PFSK-1 (cell line): ENCODE measurements around the gene TRIM10.
A peak's percentile ranks its signal among the peaks of the same experiment; 100 is the strongest.

ENCODE experiments used
- FOXP2 ChIP-seq: optimal IDR thresholded peaks from 2 replicates; pipeline ENCODE3; 2011; ENCODE audit warnings: borderline replicate concordance, control low read depth, inconsistent platforms; ENCODE audit not compliant: insufficient read depth; ENCODE audit errors: extremely low read length, extremely low read depth
- POLR2AphosphoS5 ChIP-seq: IDR thresholded peaks from 2 replicates; pipeline ENCODE4 v1.6.1; 2012; ENCODE audit warnings: low read depth, mild to moderate bottlenecking, control low read depth, low read length, moderate library complexity
- SIN3A ChIP-seq: IDR thresholded peaks from 2 replicates; pipeline ENCODE4 v1.6.1; 2012; ENCODE audit warnings: mild to moderate bottlenecking, low read length, moderate library complexity, borderline replicate concordance; ENCODE audit not compliant: insufficient read depth
- TAF1 ChIP-seq: IDR thresholded peaks from 2 replicates; pipeline ENCODE4 v1.6.1; 2012; ENCODE audit warnings: low read length, control low read depth, borderline replicate concordance; ENCODE audit not compliant: insufficient read depth
- TF ChIP-seq, protein P1 (sequence below), 2 experiments: IDR thresholded peaks; 2 replicates each; pipeline versions ENCODE4 v1.6.1 to v1.8.0; 2011 to 2012; ENCODE audit warnings: low read depth in 2 of 2, low read length in 2 of 2, control low read depth in 1 of 2, inconsistent platforms in 1 of 2, mild to moderate bottlenecking in 1 of 2, moderate library complexity in 1 of 2; ENCODE audit not compliant: insufficient read depth in 1 of 2

Gene TRIM10

DNA sequence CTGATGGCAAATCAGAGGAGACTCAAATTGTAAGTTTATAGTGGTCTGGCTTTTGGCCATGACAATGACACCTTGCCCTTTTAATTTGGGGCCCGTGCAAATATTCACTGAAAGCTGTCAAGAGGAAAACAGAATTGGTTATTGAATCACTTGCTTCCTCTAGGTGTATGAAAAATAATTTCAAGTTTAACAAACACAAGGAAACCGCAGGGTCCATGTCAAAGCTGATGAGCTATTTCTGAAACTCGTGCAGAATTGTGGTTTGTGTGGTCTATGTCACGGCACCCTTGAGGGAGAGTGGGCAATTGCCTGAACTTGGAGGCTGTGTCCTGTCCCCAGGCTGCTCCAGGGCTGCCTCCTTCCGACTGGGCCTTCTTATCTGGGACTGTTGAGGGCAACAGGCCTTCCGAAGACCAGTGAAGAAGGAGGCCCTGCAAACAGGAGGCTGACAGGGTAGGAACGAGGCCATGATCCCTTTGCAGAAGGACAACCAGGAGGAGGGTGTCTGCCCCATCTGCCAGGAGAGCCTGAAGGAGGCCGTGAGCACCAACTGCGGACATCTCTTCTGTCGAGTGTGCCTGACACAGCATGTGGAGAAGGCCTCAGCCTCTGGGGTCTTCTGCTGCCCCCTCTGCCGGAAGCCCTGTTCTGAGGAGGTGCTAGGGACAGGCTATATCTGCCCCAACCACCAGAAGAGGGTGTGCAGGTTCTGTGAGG lies 24.3 kb downstream of the TRIM10 start:
- TF ChIP-seq, protein P1, sequence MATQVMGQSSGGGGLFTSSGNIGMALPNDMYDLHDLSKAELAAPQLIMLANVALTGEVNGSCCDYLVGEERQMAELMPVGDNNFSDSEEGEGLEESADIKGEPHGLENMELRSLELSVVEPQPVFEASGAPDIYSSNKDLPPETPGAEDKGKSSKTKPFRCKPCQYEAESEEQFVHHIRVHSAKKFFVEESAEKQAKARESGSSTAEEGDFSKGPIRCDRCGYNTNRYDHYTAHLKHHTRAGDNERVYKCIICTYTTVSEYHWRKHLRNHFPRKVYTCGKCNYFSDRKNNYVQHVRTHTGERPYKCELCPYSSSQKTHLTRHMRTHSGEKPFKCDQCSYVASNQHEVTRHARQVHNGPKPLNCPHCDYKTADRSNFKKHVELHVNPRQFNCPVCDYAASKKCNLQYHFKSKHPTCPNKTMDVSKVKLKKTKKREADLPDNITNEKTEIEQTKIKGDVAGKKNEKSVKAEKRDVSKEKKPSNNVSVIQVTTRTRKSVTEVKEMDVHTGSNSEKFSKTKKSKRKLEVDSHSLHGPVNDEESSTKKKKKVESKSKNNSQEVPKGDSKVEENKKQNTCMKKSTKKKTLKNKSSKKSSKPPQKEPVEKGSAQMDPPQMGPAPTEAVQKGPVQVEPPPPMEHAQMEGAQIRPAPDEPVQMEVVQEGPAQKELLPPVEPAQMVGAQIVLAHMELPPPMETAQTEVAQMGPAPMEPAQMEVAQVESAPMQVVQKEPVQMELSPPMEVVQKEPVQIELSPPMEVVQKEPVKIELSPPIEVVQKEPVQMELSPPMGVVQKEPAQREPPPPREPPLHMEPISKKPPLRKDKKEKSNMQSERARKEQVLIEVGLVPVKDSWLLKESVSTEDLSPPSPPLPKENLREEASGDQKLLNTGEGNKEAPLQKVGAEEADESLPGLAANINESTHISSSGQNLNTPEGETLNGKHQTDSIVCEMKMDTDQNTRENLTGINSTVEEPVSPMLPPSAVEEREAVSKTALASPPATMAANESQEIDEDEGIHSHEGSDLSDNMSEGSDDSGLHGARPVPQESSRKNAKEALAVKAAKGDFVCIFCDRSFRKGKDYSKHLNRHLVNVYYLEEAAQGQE (IDR thresholded peaks at IDR 0.05; ENCODE audit: insufficient read depth in 1 of 2, low read depth in 2 of 2, low read length in 2 of 2): no peak
- TF ChIP-seq POLR2AphosphoS5 (no peak), TAF1 (no peak), FOXP2 (no peak), SIN3A (no peak)

DNA sequence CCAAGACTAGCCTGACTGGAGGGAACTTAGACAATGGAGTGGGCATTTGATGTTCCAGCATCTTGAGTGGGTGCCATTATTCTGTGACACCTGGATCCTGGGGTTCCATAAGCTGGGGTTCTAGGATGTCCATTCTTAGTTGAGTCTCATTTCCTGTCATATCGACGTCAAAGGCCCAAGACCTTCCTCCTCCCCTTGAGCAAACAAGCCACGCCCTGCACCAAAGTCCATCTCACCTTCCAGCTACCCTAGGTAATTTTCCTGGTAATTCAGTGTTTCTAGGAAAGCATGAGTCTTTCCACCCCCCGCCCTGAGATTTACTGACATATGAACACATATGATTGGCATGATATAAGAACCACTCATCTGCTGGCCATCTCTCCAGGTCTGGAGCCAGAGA lies 25.3 kb downstream of the TRIM10 start, which contains the start of gene TRIM40:
Gene TRIM40 (plus strand): TSS at position 384 of the 400 bp plus-strand sequence. CDS start 897 bp downstream, outside the sequence.
- TF ChIP-seq POLR2AphosphoS5: no peak
- no peak for TF ChIP-seq TAF1
- TF ChIP-seq FOXP2: no peak
- TF ChIP-seq, protein P1 (IDR thresholded peaks at IDR 0.05; ENCODE audit: insufficient read depth in 1 of 2, low read depth in 2 of 2, low read length in 2 of 2): no peak
- TF ChIP-seq SIN3A: no peak

DNA sequence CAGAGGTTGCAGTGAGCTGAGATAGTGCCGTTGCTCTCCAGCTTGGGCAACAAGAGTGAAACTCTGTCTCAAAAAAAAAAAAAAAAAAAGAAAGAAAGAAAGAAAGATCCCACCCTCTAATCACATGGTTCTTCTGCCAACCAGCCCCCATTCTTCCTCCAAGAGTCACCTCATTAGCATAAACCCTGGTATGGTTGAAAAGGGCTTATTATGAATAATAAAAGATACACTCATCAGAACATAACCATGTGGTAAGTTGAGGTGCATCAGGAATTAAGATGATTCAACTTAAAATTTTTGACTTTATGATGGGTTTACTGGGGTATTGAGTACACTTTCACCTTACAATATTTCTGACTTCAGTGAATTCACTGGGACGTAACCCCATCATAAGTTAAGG lies 25.9 kb downstream of the TRIM10 start:
- TF ChIP-seq POLR2AphosphoS5 (no peak), FOXP2 (no peak), TAF1 (no peak), SIN3A (no peak)
- TF ChIP-seq, protein P1 (IDR thresholded peaks at IDR 0.05; ENCODE audit: insufficient read depth in 1 of 2, low read depth in 2 of 2, low read length in 2 of 2): no peak

GRCh38 chr6:30131947-30132497 lies 29.0 kb downstream of the TRIM10 start:
- TF ChIP-seq, protein P1 (IDR thresholded peaks at IDR 0.05; ENCODE audit: insufficient read depth in 1 of 2, low read depth in 2 of 2, low read length in 2 of 2): no peak
- peak; percentile 56; the same call in 1 of the 2 replicates for TF ChIP-seq SIN3A
